ENCODE measurements around the gene EBLN1.

EBLN1 gene

GRCh38 chr10:22171131-22171530, 46.7 kb downstream of the EBLN1 start:
- Histone ChIP-seq H3K36me3 (ENCODE audit: low read depth) (no peaks in the 10 kb centered on the region), H3K4me1 (ENCODE audit: insufficient read depth, poor library complexity, severe bottlenecking) (no peaks in the 10 kb centered on the region), H3K4me3 (ENCODE audit: severe bottlenecking) (no peak overlapping the region), H3K27me3 (ENCODE audit: insufficient read depth, poor library complexity, severe bottlenecking) (peaks cover 4% of the 10 kb centered on the region), H3K9me3 (ENCODE audit: severe bottlenecking) (peaks cover 2% of the 10 kb centered on the region), H3K27ac (ENCODE audit: poor library complexity, severe bottlenecking) (no peak overlapping the region)
- TF ChIP-seq CTCF (IDR thresholded peaks at IDR 0.05; ENCODE audit: poor library complexity, severe bottlenecking): no peak
- ATAC-seq (ENCODE audit: low read depth): no peak
- no peak for DNase-seq (ENCODE audit: low spot score)

- TF ChIP-seq CTCF (IDR thresholded peaks at IDR 0.05; ENCODE audit: poor library complexity, severe bottlenecking): no peak
- no peaks in the 10 kb centered on the region for H3K4me1 ChIP-seq (ENCODE audit: insufficient read depth, poor library complexity, severe bottlenecking)
- no peak overlapping the region for H3K4me3 ChIP-seq (ENCODE audit: severe bottlenecking)
- H3K36me3 ChIP-seq (ENCODE audit: low read depth): no peaks in the 10 kb centered on the region
- ATAC-seq (ENCODE audit: low read depth): no peak
- peaks cover 4% of the 10 kb centered on the region for H3K27me3 ChIP-seq (ENCODE audit: insufficient read depth, poor library complexity, severe bottlenecking)
- DNase-seq (ENCODE audit: low spot score): no peak
- peaks cover 2% of the 10 kb centered on the region for H3K9me3 ChIP-seq (ENCODE audit: severe bottlenecking)
- H3K27ac ChIP-seq (ENCODE audit: poor library complexity, severe bottlenecking): no peak overlapping the region
Observed at GRCh38 chr10:22170582-22170981, 47.2 kb downstream of the EBLN1 start.

GRCh38 chr10:22159979-22160378, 57.8 kb downstream of the EBLN1 start:
- Histone ChIP-seq H3K27me3 (ENCODE audit: insufficient read depth, poor library complexity, severe bottlenecking) (no peaks in the 10 kb centered on the region), H3K9me3 (ENCODE audit: severe bottlenecking) (no peaks in the 10 kb centered on the region), H3K27ac (ENCODE audit: poor library complexity, severe bottlenecking) (no peak overlapping the region), H3K4me1 (ENCODE audit: insufficient read depth, poor library complexity, severe bottlenecking) (no peaks in the 10 kb centered on the region), H3K4me3 (ENCODE audit: severe bottlenecking) (no peak overlapping the region), H3K36me3 (ENCODE audit: low read depth) (no peaks in the 10 kb centered on the region)
- TF ChIP-seq CTCF (IDR thresholded peaks at IDR 0.05; ENCODE audit: poor library complexity, severe bottlenecking): no peak
- no peak for DNase-seq (ENCODE audit: low spot score)
- no peak for ATAC-seq (ENCODE audit: low read depth)

- no peak overlapping the region for H3K4me3 ChIP-seq (ENCODE audit: severe bottlenecking)
- DNase-seq (ENCODE audit: low spot score) (no peak), ATAC-seq (ENCODE audit: low read depth) (no peak)
- H3K27ac ChIP-seq (ENCODE audit: poor library complexity, severe bottlenecking): no peak overlapping the region
- H3K9me3 ChIP-seq (ENCODE audit: severe bottlenecking): no peaks in the 10 kb centered on the region
- no peaks in the 10 kb centered on the region for H3K4me1 ChIP-seq (ENCODE audit: insufficient read depth, poor library complexity, severe bottlenecking)
- no peak for TF ChIP-seq CTCF (IDR thresholded peaks at IDR 0.05; ENCODE audit: poor library complexity, severe bottlenecking)
- H3K36me3 ChIP-seq (ENCODE audit: low read depth): no peaks in the 10 kb centered on the region
- H3K27me3 ChIP-seq (ENCODE audit: insufficient read depth, poor library complexity, severe bottlenecking): no peaks in the 10 kb centered on the region
Observed at GRCh38 chr10:22159180-22159579, 58.6 kb downstream of the EBLN1 start.

All from RWPE2 (cell line).